ENCODE results near the gene IFNGR2. TPM values are rescaled to one million over a fixed set of nuclear protein-coding genes. Genes with fewer than 3 reads are reported as not detected.

Gene IFNGR2
- polyA plus RNA-seq, 1 of the 3 experiments (the other 2 are of a cell fraction), result 92.4 TPM

GRCh38 chr21:33479679-33480480 lies 76.7 kb downstream of the IFNGR2 start, which contains the start of gene TMEM50B (continued):
- no peak for TF ChIP-seq USF1 (IDR thresholded peaks at IDR 0.05; ENCODE audit: borderline replicate concordance, low read depth)
- no peak for TF ChIP-seq FOXJ3 (CRISPR knock-in tag; IDR thresholded peaks at IDR 0.05)
- no peak; the same call in 1 of the 2 replicates for TF ChIP-seq RCOR1 (IDR thresholded peaks at IDR 0.05; ENCODE audit: low read length)
- no peak for TF ChIP-seq JUND (IDR thresholded peaks at IDR 0.05)
- peak; percentile 65 for TF ChIP-seq MXI1 (IDR thresholded peaks at IDR 0.05; ENCODE audit: low read depth, low read length)
- no peak for TF ChIP-seq FOXM1 (IDR thresholded peaks at IDR 0.05; ENCODE audit: low read depth)
- TF ChIP-seq GABPA (IDR thresholded peaks at IDR 0.05; ENCODE audit: low read depth), result no peak; the same call in 1 of the 2 replicates
- peak; percentile 83 for TF ChIP-seq TAF1 (IDR thresholded peaks at IDR 0.05; ENCODE audit: borderline replicate concordance, low read depth, low read length)
- no peak for TF ChIP-seq SMC3 (IDR thresholded peaks at IDR 0.05; ENCODE audit: low read depth, low read length)
- peak; percentile 88 for TF ChIP-seq CHD2 (IDR thresholded peaks at IDR 0.05; ENCODE audit: low read length, partially characterized antibody)
- peak; percentile 84 for TF ChIP-seq POLR2AphosphoS5 (IDR thresholded peaks at IDR 0.05; ENCODE audit: low read depth, low read length)
- TF ChIP-seq ELF1 (IDR thresholded peaks at IDR 0.05), result 0 out of 2 replicates have a peak, but pooled peaks have one; percentile 22
- TF ChIP-seq REST (IDR thresholded peaks at IDR 0.05; ENCODE audit: low read depth, low read length), result peak; percentile 55; the same call in 1 of the 2 replicates
- TF ChIP-seq TCF12 (IDR thresholded peaks at IDR 0.05), result no peak; the same call in 1 of the 2 replicates
- peak; percentile 51 for TF ChIP-seq NRF1 (IDR thresholded peaks at IDR 0.05; ENCODE audit: low read depth, low read length)
- peak; percentile 46; the same call in 1 of the 2 replicates for TF ChIP-seq SIN3A (IDR thresholded peaks at IDR 0.05; ENCODE audit: borderline replicate concordance, low read depth, low read length)
- peak; percentile 53 for TF ChIP-seq CTCF (IDR thresholded peaks at IDR 0.05)
